ENCODE results near the gene PPIP5K2. TPM values are rescaled to one million over a fixed set of nuclear protein-coding genes. Genes with fewer than 3 reads are reported as not detected.

PPIP5K2 gene
- total RNA-seq, 1 donor from 2014 or later, result 43.9 TPM

- DNase-seq (no peak), ATAC-seq (ENCODE audit: poor library complexity) (peak; percentile 30)
- intact Hi-C loops (cut with DNase I), result loop anchor here (5.0 kb wide), 1 partner anchor 302 kb away; the partner anchor contains the start of gene NUDT12
Measured at GRCh38 chr5:103259705-103260355, 139.7 kb downstream of the PPIP5K2 start.

DNA sequence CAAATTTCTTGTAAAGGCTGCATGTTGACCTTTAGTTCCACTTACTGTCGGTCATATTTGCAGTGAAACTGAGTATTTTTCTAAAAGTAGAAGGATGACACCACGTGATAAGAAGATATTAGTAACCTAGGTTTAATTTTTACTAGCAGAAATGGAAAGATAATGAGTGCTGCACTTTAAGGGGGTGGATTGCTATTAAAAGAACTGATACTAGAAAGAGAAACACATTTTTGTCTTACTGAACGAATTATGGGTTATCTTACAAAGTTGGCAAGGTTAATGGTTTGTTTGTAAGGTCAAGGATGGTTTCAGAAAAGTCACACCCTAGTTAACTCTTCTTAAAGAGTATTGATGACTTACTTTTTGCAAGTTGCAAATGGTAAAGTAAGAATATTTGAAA, 140.8 kb downstream of the PPIP5K2 start:
- DNase-seq (no peak), ATAC-seq (ENCODE audit: poor library complexity) (no peak)
- intact Hi-C loops (cut with DNase I), result no loop called here

Other genes with a start within 250 kb of the PPIP5K2 start
- gene GIN1, start 163 bp upstream of the PPIP5K2 start, total RNA-seq, result 16.2 TPM
- gene MACIR, start 138.5 kb downstream of the PPIP5K2 start, total RNA-seq, result 3.9 TPM